Psoas muscle (tissue), 8 donors: Measurements from ENCODE around the gene CFB. TPM values are rescaled to one million over a fixed set of nuclear protein-coding genes. Genes with fewer than 3 reads are reported as not detected.
"Not testable (repeated sequence)": the region's sequence is repeated elsewhere in the genome, so short reads cannot be mapped to it uniquely, and the experiment has no call there.

Source experiments
- ATAC-seq, 4 donors: fragments of 200-7000 bp; cut with Tn5 transposase; one replicate each; pipeline ENCODE4 v1.9.1; 2020; ENCODE audit warnings: moderate library complexity in 3 of 4, mild to moderate bottlenecking in 2 of 4
- DNase-seq, 2 donors: peaks; one replicate each; pipeline ENCODE4 v3.0.0-alpha.2; 2020
- H3K27ac ChIP-seq: fragments of 200-600 bp; one replicate; pipeline ENCODE4 v1.8.0; 2022
- H3K27me3 ChIP-seq, 3 donors: fragments of 200-600 bp in 1 of 3; one replicate each; pipeline versions ENCODE4 v1.6.1 to v1.8.0; 2013 to 2022; ENCODE audit warnings: low read length in 2 of 3, mild to moderate bottlenecking in 2 of 3, moderate library complexity in 1 of 3; ENCODE audit not compliant: insufficient read depth in 3 of 3
- H3K36me3 ChIP-seq, 2 donors: fragments of 200-600 bp in 1 of 2; one replicate each; pipeline versions ENCODE4 v1.6.1 to v1.8.0; 2013 to 2022; ENCODE audit warnings: low read depth in 1 of 2, mild to moderate bottlenecking in 1 of 2, moderate library complexity in 1 of 2; ENCODE audit not compliant: insufficient read depth in 1 of 2
- H3K4me1 ChIP-seq: fragments of 200-600 bp; one replicate; pipeline ENCODE4 v1.8.0; 2022
- H3K4me3 ChIP-seq: fragments of 200-600 bp; one replicate; pipeline ENCODE4 v1.8.0; 2022; ENCODE audit warnings: mild to moderate bottlenecking
- H3K9me3 ChIP-seq: fragments of 200-600 bp; one replicate; pipeline ENCODE4 v1.8.0; 2022
- WGBS, 3 donors: extraction: QIAGEN DNeasy Blood & Tissue Kit; methylation state at CpG; one replicate each; pipeline versions ENCODE4 v1.1.6 to v1.1.7; 2013; 5-methylcytosine and 5-hydroxymethylcytosine counted together
- intact Hi-C, 2 donors: fragments of 100-400 bp; cut with DNase I; formaldehyde crosslinking; loops; one replicate each; pipeline versions ENCODE4 v1.11.0 to v1.14.2; 2022
- polyA plus RNA-seq, 3 donors: library from polyadenylated mRNA; stranded (reverse); fragments of 200-250 nt; gene quantifications; one replicate each; pipeline ENCODE4 v1.2.3, GENCODE V29; 2013
- total RNA-seq, 4 donors: library from RNA; stranded (reverse); fragmentation: NEBNext Ultra II Directional in 2 of 4; extraction: Animal tissue kit (Norgen Biotek cat#: 25700) in 2 of 4; gene quantifications; one replicate each; pipeline versions ENCODE4 v1.2.1 to v1.2.4, GENCODE V29; 2021 to 2023
- TF ChIP-seq, protein P1 (sequence below): fragments of 200-600 bp; IDR thresholded peaks from one replicate; pipeline ENCODE4 v1.8.0; 2022; ENCODE audit warnings: antibody characterized with exemption
- donor health status: healthy with polysubstance abuse.
- donor health status: DM: no; HTN: no; CAD: no; lungs with moderate emphysema.
- donor health status: Bipolar disorder and iron deficiency.
- donor health status: healthy.
- donor health status: DM: yes; HTN: yes; CAD: no.
- donor health status: DM: no; HTN: no; CAD: no.
- donor health status: DM: no; HTN: no; CAD: no.
- donor health status: DM: yes; HTN: yes; CAD: no.

CFB gene
- total and polyA plus RNA-seq, 7 donors: 1.6 to 5.8 (median 2.5) TPM

DNA sequence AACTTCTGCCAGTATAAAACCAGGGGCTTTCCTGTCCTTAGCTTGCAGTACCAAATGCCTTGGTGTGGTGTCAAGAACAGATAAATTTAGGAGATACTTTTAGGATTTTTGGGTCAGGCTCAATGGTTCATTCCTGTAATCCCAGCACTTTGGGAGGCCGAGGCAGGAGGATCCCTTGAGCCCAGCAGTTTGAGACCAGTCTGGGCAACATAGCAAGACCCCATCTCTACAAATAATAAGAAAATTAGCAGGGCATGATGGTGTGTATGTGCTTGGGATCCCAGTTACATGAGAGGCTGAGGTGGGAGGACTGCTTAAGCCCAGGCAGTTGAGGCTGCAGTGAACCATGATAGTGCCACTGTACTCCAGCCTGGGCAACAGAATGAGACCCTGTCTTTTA lies 40.9 kb upstream of the CFB start:
- Histone ChIP-seq H3K4me1 (peaks cover 11% of the 10 kb centered on the region), H3K36me3 (no peaks in the 10 kb centered on the region), H3K9me3 (no peaks in the 10 kb centered on the region), H3K27me3 (no peaks in the 10 kb centered on the region), H3K4me3 (no peak overlapping the region), H3K27ac (no peak overlapping the region)
- ATAC-seq (no peak), DNase-seq (no peak)
- TF ChIP-seq, protein P1, sequence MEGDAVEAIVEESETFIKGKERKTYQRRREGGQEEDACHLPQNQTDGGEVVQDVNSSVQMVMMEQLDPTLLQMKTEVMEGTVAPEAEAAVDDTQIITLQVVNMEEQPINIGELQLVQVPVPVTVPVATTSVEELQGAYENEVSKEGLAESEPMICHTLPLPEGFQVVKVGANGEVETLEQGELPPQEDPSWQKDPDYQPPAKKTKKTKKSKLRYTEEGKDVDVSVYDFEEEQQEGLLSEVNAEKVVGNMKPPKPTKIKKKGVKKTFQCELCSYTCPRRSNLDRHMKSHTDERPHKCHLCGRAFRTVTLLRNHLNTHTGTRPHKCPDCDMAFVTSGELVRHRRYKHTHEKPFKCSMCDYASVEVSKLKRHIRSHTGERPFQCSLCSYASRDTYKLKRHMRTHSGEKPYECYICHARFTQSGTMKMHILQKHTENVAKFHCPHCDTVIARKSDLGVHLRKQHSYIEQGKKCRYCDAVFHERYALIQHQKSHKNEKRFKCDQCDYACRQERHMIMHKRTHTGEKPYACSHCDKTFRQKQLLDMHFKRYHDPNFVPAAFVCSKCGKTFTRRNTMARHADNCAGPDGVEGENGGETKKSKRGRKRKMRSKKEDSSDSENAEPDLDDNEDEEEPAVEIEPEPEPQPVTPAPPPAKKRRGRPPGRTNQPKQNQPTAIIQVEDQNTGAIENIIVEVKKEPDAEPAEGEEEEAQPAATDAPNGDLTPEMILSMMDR: no peak
- WGBS, 3 donors: 80 to 95% (median 95%) methylated on average over 1 of the region's 1 CpG
- intact Hi-C loops: no loop called here

DNA sequence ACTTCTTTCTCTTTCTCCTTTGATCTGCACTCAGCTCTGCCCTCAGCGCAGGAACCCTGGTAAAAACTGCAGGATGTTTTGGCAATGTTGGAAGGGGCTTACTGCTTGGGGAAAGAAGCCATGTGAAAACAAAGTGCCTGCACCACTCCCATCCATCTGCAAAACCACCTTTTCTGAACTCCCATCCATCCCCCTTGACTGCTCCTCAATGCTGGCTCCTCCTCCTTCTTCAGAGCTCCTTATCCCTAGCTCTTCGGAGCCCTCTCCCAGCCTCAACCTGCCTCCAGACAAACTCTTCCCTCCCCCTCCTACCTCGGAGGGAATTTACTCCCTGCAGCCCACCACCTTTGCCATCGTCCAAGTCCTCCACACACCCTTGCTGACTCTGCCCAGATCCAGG lies 39.8 kb upstream of the CFB start:
- no peaks in the 10 kb centered on the region for H3K9me3 ChIP-seq
- H3K4me3 ChIP-seq: no peak overlapping the region
- no peaks in the 10 kb centered on the region for H3K36me3 ChIP-seq
- no peaks in the 10 kb centered on the region for H3K27me3 ChIP-seq
- intact Hi-C loops: no loop called here
- no peak for ATAC-seq
- TF ChIP-seq, protein P1: no peak
- whole genome bisulfite sequencing, 3 donors: 29 to 34% (median 33%) methylated on average over 4 of the region's 4 CpGs
- peaks cover 7% of the 10 kb centered on the region for H3K4me1 ChIP-seq
- no peak for DNase-seq
- no peak overlapping the region for H3K27ac ChIP-seq

DNA sequence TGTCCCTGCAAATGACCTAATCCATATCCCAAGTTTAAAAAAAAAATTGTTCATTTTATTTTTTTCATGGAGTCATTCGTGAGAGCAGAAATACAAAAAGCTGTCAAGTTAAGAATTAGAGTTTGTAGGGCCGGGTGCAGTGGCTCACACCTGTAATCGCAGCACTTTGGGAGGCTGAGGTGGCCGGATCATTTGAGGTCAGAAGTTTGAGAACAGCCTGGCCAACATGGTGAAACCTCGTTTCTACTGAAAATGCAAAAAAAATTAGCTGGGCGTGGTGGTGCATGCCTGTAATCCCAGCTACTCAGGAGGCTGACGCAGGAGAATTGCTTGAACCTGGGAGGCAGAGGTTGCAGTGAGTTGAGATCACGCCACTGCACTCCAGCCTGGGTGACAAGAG lies 39.2 kb upstream of the CFB start:
- DNase-seq, H3K9me3 ChIP-seq, H3K4me3 ChIP-seq, H3K27me3 ChIP-seq, H3K36me3 ChIP-seq, ATAC-seq, H3K27ac ChIP-seq, intact Hi-C loops, H3K4me1 ChIP-seq: not testable (repeated sequence)
- 73 to 78% (median 77%) methylated on average over 8 of the region's 8 CpGs for WGBS, 3 donors

DNA sequence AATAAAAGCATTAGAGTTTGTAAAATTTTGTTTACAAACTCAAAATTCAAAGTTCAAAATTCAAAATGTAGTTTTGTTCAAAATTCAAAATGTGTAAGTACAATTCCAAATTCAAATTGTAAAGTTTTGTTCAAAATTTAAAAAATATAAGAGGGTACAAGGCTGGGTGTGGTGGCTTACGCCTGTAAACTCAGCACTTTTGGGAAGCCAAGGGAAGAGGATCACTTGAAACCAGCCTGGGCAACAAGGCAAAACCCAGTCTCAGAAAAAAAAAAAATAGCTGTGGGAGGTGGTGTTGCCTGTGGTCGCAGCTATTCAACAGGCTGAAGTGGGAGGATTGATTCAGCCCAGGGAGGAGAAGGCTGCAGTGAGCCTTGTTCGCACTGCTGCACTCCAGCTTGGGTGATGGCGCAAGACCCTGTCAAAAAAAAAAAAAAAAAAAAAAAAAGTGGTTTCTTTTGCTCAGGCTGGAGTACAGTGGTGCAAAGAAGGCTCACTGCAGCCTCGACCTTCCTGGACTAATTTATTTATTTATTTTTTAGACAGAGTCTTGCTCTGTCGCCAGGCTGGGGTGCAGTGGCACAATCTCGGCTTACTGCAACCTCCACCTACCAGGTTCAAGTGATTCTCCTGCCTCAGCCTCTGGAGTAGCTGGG lies 38.6 kb upstream of the CFB start:
- Histone ChIP-seq H3K27ac (no peak overlapping the region), H3K4me1 (peaks cover 4% of the 10 kb centered on the region), H3K36me3 (no peaks in the 10 kb centered on the region), H3K4me3 (no peak overlapping the region), H3K27me3 (peaks cover 0 to 3% (median 0%) of the 10 kb centered on the region in 3 donors), H3K9me3 (no peaks in the 10 kb centered on the region)
- intact Hi-C loops: no loop called here
- ATAC-seq (no peak), DNase-seq (no peak)
- WGBS, 3 donors: 63 to 72% (median 66%) methylated on average over 7 of the region's 7 CpGs
- TF ChIP-seq, protein P1: no peak

DNA sequence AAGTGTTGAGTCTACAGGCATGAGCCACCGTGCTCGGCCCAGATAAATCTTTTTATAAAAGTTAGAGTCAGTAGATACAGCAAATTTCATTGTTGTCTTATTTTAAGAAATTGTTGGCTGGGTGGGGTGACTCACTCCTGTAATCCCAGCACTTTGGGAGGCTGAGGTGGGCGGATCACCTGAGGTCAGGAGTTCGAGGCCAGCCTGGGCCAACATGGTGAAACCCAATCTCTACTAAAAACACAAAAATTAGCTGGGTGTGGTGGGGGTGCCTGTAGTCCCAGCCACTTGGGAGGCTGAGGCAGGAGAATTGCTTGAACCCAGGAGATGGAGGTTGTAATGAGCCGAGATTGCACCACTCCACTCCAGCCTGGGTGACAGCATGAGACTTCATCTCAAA lies 37.6 kb upstream of the CFB start:
- H3K27ac ChIP-seq, H3K4me3 ChIP-seq, H3K9me3 ChIP-seq, intact Hi-C loops, H3K27me3 ChIP-seq, DNase-seq, ATAC-seq, H3K4me1 ChIP-seq, H3K36me3 ChIP-seq: not testable (repeated sequence)
- WGBS, 3 donors: 79 to 86% (median 85%) methylated on average over 5 of the region's 5 CpGs

DNA sequence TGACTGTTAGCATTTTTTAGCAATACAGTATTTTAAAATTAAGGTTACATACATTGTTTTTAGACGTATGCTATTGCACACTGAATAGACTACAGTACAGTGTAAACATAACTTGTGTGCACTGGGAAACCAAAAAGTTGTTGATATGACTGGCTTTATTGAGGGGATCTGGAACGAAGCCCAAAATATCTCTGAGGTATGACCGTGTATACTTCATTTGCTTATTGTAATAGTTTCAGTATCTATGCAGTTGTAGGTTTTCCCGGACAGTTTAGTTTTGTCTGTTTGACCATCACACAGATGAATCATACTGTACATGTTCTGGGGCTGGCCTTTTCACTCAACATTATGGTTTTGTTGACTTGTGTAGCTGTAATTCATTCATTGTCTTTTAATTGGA lies 37.1 kb upstream of the CFB start:
- no peaks in the 10 kb centered on the region for H3K36me3 ChIP-seq
- intact Hi-C loops: no loop called here
- no peak overlapping the region for H3K27ac ChIP-seq
- H3K4me3 ChIP-seq: no peak overlapping the region
- no peak for ATAC-seq
- H3K4me1 ChIP-seq: no peaks in the 10 kb centered on the region
- 60 to 67% (median 60%) methylated on average over 4 of the region's 4 CpGs for WGBS, 3 donors
- TF ChIP-seq, protein P1: no peak
- no peaks in the 10 kb centered on the region for H3K9me3 ChIP-seq
- no peak for DNase-seq
- H3K27me3 ChIP-seq: peaks cover 0 to 5% (median 0%) of the 10 kb centered on the region in 3 donors

DNA sequence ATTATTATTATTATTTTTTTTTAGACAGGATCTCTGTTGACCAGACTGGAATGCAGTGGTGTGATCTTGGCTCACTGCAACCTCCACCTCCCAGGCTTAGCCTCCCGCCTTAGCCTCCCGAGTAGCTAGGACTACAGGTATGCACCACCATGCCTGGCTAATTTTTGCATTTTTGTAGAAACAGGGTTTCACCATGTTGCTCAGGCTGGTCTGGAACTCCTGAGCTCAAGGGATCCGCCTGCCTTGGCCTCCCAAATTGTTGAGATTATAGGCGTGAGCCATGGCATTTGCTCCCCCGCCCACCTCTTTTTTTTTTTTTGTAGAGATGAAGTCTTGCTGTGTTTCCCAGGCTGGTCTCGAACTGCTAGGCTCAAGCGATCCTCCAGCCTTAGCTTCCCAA lies 36.6 kb upstream of the CFB start:
- intact Hi-C loops, DNase-seq, H3K36me3 ChIP-seq, H3K27me3 ChIP-seq, H3K9me3 ChIP-seq, H3K27ac ChIP-seq, H3K4me1 ChIP-seq, ATAC-seq, H3K4me3 ChIP-seq: not testable (repeated sequence)
- WGBS, 3 donors: 56 to 69% (median 64%) methylated on average over 7 of the region's 7 CpGs
